Activated CD4-positive, alpha-beta T cell treated with anti-CD3 and anti-CD28 coated beads for 48 hours (primary cell): ENCODE data around the gene ATP8A2.
A peak's percentile ranks its signal among the peaks of the same experiment; 100 is the strongest.
"Not testable (repeated sequence)": the region's sequence is repeated elsewhere in the genome, so short reads cannot be mapped to it uniquely, and the experiment has no call there.

Source experiments
- DNase-seq: peaks from one replicate; pipeline ENCODE4 v3.0.0-alpha.2; 2020

The ATP8A2 gene

GRCh38 chr13:25466880-25467279, 95.1 kb downstream of the ATP8A2 start:
- no peak for DNase-seq

DNA sequence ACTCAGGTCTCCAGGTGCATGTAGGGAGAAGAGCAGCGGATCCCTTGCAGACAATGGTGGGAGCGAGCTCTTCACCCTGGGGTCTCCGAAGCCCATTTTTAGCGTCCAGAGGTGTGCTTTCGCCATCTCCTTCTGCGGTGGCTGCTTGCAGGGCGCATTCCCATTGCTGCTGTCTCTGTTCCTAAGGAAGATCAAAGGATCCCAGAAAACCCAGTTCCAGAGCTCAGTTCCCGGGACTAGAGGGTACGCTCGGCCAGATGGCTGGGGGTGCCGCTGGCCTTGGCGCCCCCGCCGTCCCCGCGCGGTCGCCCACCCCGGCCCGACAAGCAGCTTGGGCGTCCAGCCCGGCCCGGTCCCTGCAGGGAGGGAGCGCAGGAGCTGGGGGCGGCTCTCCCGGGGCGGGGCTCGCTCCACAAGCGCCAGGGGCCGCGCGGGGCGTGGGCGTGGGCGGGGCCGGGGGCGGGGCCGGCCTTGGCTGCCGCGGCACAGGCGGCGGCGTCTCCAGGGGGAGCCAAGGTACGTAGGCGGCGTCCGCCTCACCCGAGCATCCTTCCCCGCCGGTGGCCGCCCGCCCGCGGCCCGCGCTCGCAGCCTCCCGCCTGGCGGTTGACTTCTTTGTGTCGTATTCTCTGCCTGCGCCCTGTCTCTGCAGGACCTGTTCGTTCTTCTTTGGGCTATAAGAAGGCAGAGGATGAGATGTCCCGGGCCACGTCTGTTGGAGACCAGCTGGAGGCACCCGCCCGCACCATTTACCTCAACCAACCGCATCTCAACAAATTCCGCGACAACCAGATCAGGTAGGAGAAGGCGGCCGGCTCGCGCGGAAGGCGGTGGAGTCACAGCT, 96.8 kb downstream of the ATP8A2 start:
- peak; percentile 10 for DNase-seq

DNA sequence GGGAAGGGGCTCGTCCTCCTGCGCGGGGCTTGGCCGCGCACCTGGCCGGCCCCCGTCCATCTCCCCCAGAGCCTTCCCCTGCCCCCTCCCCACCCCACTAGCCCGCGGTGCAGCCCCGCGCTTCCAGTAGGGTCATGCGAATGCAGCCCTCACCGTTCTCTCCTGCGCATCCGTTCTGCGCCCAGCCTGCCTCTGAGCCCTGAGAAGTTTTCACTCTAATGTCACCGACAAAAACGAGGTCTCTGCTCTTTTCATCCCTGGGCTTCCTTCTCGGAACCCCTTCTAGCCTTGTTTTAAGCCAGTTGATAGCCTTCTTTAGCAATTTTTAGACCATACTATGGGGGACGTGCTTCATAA, 97.4 kb downstream of the ATP8A2 start:
- DNase-seq, result no peak

DNA sequence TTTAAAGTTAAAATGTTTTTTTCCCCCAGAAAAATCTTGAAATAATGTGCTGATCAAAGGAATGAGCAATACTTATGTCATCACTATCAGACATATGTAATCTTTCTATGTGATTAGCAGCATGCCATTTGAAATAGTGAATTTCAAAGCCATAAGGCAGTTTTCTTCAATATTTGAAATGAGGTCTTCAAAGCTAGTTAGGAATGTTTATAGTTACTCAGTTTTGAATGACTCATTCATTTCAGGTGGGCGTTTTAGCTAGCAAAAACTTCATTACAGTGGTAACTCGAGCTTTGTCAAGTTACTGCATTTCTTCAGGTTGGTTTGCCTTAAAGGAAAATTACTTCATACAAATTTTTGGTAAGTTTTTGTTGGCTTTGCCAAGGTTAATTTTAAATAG, 102.1 kb downstream of the ATP8A2 start:
- DNase-seq, result no peak

DNA sequence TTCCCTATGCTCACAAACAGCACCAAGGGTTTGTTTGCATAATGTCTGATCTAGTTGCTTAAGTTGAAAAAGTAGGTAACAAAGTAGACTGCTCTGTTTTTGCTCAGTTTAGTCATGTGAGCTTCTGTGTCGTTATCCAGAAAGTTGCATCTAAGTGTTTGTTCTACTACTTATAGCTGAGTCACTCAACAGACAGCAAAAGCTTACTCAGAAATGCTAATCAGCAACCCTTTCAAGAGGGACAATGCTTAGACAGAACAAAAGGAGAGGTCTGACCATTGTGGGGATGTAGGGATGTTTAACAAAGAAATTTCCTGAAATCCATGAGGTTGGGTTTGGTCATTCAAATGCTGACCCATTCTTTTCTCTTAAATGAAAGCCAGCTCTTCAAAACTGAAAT, 106.4 kb downstream of the ATP8A2 start:
- DNase-seq, result no peak

DNA sequence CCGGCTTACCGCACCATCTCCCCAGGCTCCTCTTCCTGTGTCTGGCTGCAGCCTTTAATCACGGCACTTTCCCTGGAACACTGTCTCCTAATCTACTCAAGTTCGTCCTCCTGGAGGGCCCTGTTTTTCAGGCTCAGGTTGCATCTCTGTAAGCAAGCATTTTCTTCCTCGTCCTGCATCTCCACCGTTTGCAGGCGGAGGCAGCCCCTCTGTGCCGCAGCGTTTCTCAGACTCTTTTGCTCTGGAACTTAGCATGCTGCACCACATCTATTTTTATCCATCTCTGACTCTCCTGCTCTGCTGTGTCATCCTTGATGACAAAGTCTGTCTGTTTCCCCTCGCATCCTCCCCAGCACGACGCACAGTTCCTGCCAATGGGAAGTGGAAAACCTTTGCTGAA, 117.5 kb downstream of the ATP8A2 start:
- DNase-seq, result no peak

GRCh38 chr13:25490236-25490635, 118.5 kb downstream of the ATP8A2 start:
- no peak for DNase-seq

GRCh38 chr13:25493931-25494640, 122.3 kb downstream of the ATP8A2 start:
- no peak for DNase-seq

GRCh38 chr13:25494698-25495411, 123.1 kb downstream of the ATP8A2 start:
- DNase-seq, result no peak

GRCh38 chr13:25501231-25501630, 129.5 kb downstream of the ATP8A2 start:
- DNase-seq, result no peak

GRCh38 chr13:25502031-25502430, 130.3 kb downstream of the ATP8A2 start:
- no peak for DNase-seq

DNA sequence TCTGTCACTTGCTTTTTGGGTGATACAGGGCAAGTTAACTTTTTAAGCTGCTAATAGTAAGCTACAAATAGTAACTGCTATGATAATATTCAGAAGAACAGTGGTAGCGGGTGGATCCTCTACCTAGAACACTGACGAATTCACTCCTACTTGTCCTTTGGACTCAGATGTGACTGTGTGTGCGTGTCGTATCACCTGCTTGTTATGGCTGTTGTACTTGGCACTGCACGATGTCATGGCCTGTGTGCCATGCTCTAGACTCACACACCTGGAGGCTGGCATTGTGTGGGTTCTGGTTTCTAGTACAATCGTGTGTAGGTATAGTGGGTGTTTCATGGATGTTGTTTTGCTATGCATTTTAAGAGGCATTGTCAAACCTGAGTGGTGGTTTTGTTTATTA, 130.8 kb downstream of the ATP8A2 start:
- DNase-seq, result no peak

DNA sequence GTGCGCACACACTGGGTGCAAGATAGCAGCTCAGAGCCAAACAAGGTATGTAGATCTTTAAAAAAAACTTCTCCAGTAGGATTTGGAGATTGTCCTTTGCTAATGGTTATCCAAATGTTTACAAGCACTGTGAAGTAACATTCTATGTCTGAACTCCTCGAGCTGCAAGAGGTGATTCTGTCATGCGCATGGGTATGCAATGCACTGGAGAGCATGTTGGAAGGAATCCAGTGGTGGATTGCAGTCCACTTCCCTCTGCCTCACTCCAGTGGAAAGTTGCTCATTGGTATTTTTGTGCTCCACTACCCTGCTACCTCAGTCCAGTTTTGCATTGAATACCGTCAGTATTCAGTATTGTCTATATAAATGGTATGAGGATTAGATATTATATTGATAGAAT, 132.1 kb downstream of the ATP8A2 start:
- no peak for DNase-seq

GRCh38 chr13:25507841-25508240, 136.1 kb downstream of the ATP8A2 start:
- DNase-seq, result no peak

- not testable (repeated sequence) for DNase-seq
Observed at GRCh38 chr13:25513060-25513459, 141.3 kb downstream of the ATP8A2 start.

DNA sequence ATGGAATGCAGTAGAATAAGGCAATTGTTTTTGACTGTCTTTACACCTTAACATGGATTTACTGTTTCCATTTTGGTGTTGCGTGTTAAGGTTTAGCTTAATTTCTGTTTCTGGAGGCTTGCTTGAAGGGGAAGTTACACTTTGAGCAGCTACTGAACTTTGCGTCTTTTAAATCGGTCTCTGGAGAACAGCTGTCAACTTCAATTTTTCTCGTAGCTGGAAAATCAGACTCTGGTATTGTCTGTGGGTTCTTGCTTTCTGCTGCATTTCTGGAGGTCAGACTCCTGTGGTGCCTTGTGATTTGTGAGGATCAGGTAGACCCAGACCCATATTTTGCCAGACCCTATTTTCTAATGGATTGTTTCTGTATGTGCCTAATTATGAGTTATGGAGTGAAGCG, 146.7 kb downstream of the ATP8A2 start:
- no peak for DNase-seq

- no peak for DNase-seq
Observed at GRCh38 chr13:25525884-25526283, 154.1 kb downstream of the ATP8A2 start.

GRCh38 chr13:25528266-25528665, 156.5 kb downstream of the ATP8A2 start:
- no peak for DNase-seq

DNA sequence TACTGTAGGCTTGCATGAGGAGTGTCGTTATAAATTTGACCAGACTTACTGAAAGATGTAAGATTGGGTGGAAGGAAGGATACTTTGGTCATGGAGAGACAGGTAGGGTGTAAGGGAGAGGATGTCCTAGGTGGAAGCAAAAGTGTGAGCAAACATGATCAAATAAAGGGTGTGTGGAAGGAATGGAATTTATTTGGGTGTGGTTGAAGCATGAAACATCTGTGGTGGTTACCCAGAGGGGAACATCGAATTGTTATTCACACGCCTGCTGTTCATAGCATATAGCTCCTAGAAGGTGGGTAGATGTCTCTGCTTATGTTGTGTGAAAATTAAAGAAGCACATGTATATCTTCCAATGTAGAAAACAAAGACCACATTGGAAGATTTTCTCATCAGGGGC, 157.7 kb downstream of the ATP8A2 start:
- DNase-seq, result no peak

DNA sequence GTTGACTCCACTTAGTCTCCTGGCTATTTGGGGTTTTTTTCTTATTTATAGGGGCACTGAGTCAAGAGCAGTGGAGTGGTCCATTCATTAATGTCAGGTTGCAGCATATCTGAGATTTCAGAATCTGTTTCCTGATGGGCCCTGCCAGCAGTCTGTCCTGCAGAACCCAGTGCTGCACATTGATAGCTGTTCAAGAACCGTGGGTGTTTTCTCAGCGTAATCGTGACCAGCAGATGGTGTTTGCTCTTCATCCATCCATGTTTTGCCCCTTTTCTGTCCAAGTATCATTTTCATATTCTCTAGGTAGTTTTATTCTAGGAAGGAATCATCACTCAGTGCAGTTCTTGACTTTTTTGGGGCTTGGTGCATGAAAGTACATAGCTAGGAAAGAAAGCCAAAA, 166.5 kb downstream of the ATP8A2 start:
- DNase-seq, result no peak

- DNase-seq, result no peak
Observed at GRCh38 chr13:25541434-25542123, 169.8 kb downstream of the ATP8A2 start.

DNA sequence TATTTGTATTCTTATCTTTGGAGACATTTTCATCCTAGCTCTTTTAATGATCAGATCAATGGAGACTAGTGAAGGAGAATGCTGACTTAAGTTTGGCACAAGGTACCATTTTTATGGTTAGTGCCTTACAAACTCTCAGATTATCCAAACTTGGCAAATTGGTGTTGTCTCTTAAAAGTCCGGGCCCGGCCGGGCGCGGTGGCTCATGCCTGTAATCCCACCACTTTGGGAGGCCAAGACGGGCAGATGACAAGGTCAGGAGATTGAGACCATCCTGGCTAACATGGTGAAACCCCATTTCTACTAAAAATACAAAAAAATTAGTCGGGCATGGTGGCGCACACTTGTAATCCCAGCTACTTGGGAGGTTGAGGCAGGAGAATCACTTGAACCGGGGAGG, 177.2 kb downstream of the ATP8A2 start:
- not testable (repeated sequence) for DNase-seq

DNA sequence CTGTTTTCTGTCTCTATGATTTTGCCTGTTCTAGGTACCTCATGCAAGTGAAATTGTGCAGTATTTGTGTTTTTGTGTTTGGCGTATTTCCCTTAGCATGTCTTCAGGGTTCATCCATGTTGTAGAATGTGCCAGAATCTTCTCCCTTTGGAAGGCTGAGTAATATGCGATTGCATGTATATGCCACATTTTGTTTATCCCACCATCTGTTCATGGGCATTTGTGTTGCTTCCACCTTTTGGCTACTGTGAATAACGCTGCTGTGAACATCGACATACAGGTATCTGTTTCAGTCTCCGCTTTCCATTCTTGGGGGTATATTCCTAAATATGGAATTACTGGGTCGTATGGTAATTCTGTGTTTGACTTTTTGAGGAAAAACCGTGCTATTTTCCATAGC, 190.0 kb downstream of the ATP8A2 start:
- DNase-seq, result no peak
